Sigmoid colon (tissue), 4 donors: Measurements from ENCODE around the gene UBE2E1.

Experiments
- EP300 ChIP-seq, 4 donors: sonication (generic); formaldehyde crosslinking; IDR thresholded peaks; one replicate each; pipeline ENCODE4 v1.6.1; 2017; ENCODE audit warnings: antibody characterized with exemption in 4 of 4
- POLR2A ChIP-seq, 2 donors: fragments of 450-650 bp; IDR thresholded peaks; one replicate each; pipeline ENCODE4 v1.6.1; 2016; ENCODE audit warnings: antibody characterized with exemption in 2 of 2, mild to moderate bottlenecking in 2 of 2, moderate library complexity in 2 of 2
- POLR2AphosphoS5 ChIP-seq, 4 donors: sonication (generic); formaldehyde crosslinking; IDR thresholded peaks; one replicate each; pipeline ENCODE4 v1.6.1; 2017; ENCODE audit warnings: antibody characterized with exemption in 4 of 4
- TF ChIP-seq, protein P1 (sequence below), 4 experiments: fragments of 450-650 bp in 3 of 4; fragments of 200-600 bp in 1 of 4; IDR thresholded peaks; one replicate each; pipeline ENCODE4 v1.5.1; 2016 to 2019; ENCODE audit warnings: antibody characterized with exemption in 4 of 4, mild to moderate bottlenecking in 3 of 4, moderate library complexity in 2 of 4

DNA sequence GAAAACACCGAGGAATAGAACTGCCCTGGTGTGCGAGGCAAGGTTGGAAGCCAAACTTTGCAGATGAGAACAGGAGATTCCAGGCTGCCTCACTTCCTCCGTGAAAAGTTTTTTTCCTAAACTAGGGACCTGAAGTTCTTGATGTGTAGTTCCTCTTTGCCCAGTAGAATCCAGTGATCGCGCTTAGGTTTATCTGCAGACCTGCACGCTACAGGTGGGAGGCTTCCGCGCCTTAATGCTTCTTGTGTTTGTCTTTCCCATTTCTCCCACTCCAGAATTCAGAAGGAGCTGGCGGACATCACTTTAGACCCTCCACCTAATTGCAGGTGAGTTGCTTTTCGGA, 5.4 kb downstream of the UBE2E1 start:
- TF ChIP-seq, protein P1, sequence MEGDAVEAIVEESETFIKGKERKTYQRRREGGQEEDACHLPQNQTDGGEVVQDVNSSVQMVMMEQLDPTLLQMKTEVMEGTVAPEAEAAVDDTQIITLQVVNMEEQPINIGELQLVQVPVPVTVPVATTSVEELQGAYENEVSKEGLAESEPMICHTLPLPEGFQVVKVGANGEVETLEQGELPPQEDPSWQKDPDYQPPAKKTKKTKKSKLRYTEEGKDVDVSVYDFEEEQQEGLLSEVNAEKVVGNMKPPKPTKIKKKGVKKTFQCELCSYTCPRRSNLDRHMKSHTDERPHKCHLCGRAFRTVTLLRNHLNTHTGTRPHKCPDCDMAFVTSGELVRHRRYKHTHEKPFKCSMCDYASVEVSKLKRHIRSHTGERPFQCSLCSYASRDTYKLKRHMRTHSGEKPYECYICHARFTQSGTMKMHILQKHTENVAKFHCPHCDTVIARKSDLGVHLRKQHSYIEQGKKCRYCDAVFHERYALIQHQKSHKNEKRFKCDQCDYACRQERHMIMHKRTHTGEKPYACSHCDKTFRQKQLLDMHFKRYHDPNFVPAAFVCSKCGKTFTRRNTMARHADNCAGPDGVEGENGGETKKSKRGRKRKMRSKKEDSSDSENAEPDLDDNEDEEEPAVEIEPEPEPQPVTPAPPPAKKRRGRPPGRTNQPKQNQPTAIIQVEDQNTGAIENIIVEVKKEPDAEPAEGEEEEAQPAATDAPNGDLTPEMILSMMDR (IDR thresholded peaks at IDR 0.05), result no peak
- TF ChIP-seq POLR2A (IDR thresholded peaks at IDR 0.05), result no peak
- TF ChIP-seq EP300 (IDR thresholded peaks at IDR 0.05), result no peak
- no peak for TF ChIP-seq POLR2AphosphoS5 (IDR thresholded peaks at IDR 0.05)
